ENCODE data around the gene GSK3B. TPM values are rescaled to one million over a fixed set of nuclear protein-coding genes. Genes with fewer than 3 reads are reported as not detected.

GSK3B gene
- total and polyA plus RNA-seq, 12 donors, result 7.5 to 57.1 (median 46.1) TPM

DNA sequence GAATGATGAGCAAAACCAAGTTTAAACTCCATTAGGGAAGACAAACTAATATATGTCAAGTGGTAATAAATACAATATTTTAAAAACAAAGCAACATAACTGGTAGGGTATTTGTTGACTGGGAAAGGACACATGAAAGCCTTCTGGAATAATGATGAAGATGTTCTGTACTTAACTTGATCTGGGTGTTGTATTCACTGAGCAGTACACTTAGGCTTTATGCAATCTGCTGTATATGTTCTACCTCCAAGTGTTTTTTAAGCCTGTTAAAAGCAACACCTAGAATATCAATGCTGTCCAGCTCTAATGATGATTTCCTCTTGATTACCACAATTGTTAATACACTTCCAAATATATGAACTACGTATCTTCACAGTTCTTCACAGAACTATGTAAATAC is 46.6 kb downstream of the GSK3B start:
- no peak for DNase-seq
- no peak for ATAC-seq
- intact Hi-C loops (cut with DNase I), result no loop called here
- Histone ChIP-seq H3K27me3 (no peaks in the 10 kb centered on the region), H3K9me3 (peaks cover 0 to 47% (median 15%) of the 10 kb centered on the region in 11 donors), H3K4me3 (no peak overlapping the region), H3K36me3 (no peaks in the 10 kb centered on the region), H3K27ac (no peak overlapping the region), H3K4me1 (peaks cover 15 to 58% (median 46%) of the 10 kb centered on the region in 9 donors)
- 87 to 91% methylated on average over 1 of the region's 1 CpG for WGBS, 2 donors
- TF ChIP-seq, protein P1, sequence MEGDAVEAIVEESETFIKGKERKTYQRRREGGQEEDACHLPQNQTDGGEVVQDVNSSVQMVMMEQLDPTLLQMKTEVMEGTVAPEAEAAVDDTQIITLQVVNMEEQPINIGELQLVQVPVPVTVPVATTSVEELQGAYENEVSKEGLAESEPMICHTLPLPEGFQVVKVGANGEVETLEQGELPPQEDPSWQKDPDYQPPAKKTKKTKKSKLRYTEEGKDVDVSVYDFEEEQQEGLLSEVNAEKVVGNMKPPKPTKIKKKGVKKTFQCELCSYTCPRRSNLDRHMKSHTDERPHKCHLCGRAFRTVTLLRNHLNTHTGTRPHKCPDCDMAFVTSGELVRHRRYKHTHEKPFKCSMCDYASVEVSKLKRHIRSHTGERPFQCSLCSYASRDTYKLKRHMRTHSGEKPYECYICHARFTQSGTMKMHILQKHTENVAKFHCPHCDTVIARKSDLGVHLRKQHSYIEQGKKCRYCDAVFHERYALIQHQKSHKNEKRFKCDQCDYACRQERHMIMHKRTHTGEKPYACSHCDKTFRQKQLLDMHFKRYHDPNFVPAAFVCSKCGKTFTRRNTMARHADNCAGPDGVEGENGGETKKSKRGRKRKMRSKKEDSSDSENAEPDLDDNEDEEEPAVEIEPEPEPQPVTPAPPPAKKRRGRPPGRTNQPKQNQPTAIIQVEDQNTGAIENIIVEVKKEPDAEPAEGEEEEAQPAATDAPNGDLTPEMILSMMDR (IDR thresholded peaks at IDR 0.05), result no peak

DNA sequence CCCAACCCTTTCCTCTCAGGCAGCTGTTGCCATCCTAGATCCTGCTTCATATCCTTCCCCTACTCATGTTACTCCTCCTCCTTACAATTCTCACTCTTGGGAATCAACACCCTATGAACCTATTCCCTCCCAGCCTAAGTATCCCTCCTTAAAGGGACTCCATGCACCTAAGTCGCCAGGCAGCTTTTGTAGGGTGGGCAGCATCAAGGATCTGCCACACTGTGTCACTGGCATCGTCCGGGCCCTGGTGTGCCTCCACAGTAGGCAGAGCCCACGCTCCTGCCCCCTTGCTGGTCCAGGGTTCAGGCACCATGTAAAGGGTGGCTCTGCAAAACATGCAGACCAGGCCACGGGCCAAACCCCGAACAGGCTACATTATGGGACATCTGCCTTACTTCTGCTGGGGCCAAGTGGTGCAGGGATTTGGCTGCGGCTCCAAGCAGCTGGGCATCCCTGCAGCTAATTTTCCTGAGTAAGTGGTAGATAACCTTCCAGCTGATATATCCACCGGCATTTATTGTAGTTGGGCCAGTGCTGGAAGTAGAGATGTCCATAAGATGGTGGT is 53.4 kb downstream of the GSK3B start:
- intact Hi-C loops (cut with DNase I), result no loop called here
- DNase-seq, result no peak
- Histone ChIP-seq H3K9me3 (peaks cover 2 to 79% (median 45%) of the 10 kb centered on the region in 11 donors), H3K36me3 (peaks cover 0 to 16% (median 0%) of the 10 kb centered on the region in 9 donors), H3K4me1 (peaks cover 0 to 32% (median 6%) of the 10 kb centered on the region in 9 donors), H3K27me3 (no peaks in the 10 kb centered on the region), H3K4me3 (no peak overlapping the region), H3K27ac (no peak overlapping the region)
- TF ChIP-seq, protein P1 (IDR thresholded peaks at IDR 0.05), result no peak
- peak in 3 of 8 donors; percentile 35 to 74 (median 44) for ATAC-seq
- WGBS, 2 donors, result 81 to 83% methylated on average over 8 of the region's 8 CpGs

DNA sequence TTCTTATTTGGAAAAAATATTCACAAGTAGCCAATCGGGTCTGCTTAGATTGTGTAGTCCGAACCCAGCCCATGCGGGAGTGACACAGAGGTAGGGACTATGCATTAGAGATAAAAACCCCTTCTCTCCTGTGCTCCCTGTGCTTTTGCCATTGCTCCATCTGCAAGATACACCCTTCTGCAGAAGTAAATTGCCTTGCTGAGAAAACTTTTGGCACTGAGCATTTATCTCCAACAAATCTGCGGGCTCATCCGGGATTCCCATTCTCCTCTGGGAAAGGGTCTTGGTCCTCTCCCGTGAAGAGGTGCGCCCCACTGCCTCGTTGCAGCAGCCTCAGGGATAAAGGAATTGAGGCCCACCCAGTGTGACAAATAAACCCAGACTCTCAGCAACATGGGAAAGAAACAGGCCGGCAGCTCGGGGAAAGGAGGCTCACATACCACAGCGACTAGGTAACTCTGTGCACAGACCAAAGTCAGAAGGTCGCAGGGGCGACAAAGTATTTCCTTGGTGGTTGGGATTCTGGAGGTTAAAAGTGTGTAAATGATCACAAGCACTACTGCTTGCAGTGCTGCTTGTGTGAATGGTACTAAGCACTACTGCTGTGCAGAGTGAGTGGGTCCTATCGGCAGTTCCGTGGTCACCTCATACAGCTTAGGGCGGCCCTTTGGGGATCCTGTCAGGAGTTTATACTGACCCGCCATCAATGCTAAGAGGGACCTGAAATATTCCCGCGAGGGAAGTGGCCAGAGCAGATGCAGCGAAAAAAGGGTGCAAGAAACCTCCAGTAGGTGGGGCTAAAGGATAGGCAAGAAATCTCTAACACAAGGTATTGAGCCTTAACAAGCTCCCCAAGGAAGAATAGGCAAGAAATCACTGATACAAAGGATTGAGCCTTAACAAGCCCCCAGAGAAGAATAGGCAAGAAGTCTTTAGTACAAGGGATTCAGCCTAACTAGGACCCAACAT is 54.3 kb downstream of the GSK3B start:
- Histone ChIP-seq H3K27ac (no peak overlapping the region), H3K4me3 (no peak overlapping the region), H3K36me3 (peaks cover 0 to 16% (median 0%) of the 10 kb centered on the region in 9 donors), H3K27me3 (no peaks in the 10 kb centered on the region), H3K4me1 (peaks cover 0 to 37% (median 12%) of the 10 kb centered on the region in 9 donors), H3K9me3 (peaks cover 2 to 69% (median 35%) of the 10 kb centered on the region in 11 donors)
- intact Hi-C loops (cut with DNase I), result loop anchor here in 1 of 10 donors (10.0 kb wide), 1 partner anchor 45 kb away; no protein-coding TSS in a partner anchor
- TF ChIP-seq, protein P1 (IDR thresholded peaks at IDR 0.05), result peak in 1 of 9 donors; percentile 12
- ATAC-seq (peak in 2 of 8 donors; percentile 14 to 19), DNase-seq (no peak)
- WGBS, 2 donors, result 96% methylated on average over 20 of the region's 20 CpGs

DNA sequence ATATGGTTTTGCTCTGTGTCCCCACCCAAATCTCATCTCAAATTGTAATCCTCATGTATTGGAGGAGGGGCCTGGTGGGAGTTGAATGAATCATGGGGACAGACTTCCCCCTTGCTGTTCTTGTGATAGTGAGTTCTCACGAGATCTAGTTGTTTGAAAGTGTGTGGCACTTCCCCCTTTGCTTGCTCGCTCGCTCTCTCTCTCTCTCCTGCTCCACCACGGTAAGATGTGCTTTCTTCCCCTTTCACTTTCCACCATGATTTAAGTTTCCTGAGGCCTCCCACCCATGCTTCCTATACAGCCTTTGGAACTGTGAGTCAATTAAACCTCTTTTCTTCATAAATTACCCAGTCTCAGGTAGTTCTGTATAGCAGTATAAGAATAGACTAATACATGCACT is 60.7 kb downstream of the GSK3B start:
- TF ChIP-seq, protein P1 (IDR thresholded peaks at IDR 0.05), result no peak
- intact Hi-C loops (cut with DNase I), result loop anchor here in 1 of 10 donors (10.0 kb wide), 1 partner anchor 51 kb away; no protein-coding TSS in a partner anchor
- Histone ChIP-seq H3K9me3 (peaks cover 0 to 18% (median 5%) of the 10 kb centered on the region in 11 donors), H3K27ac (no peak overlapping the region), H3K4me1 (peaks cover 0 to 47% (median 25%) of the 10 kb centered on the region in 9 donors), H3K36me3 (no peaks in the 10 kb centered on the region), H3K27me3 (no peaks in the 10 kb centered on the region), H3K4me3 (no peak overlapping the region)
- no peak for ATAC-seq
- no peak for DNase-seq
- 81 to 82% methylated on average over 4 of the region's 4 CpGs for WGBS, 2 donors

Measured in heart right ventricle (tissue), 16 donors.